GM21529 (cell line): ENCODE measurements around the gene NINL.
"Not testable (repeated sequence)": the region's sequence is repeated elsewhere in the genome, so short reads cannot be mapped to it uniquely, and the experiment has no call there.

ENCODE experiments used
- ATAC-seq: cut with Tn5 transposase; IDR thresholded peaks from one replicate; pipeline ENCODE4 v1.9.1; 2021; ENCODE audit not compliant: unreplicated experiment

Gene NINL

GRCh38 chr20:25584905-25585704 lies at the start of gene NINL:
TSS of gene NINL (minus strand) at chr20:25585531. CDS start at chr20:25526587, 58,944 bp downstream.
- ATAC-seq = peak; percentile 55

- ATAC-seq = no peak
Measured at GRCh38 chr20:25632940-25633790, 47.8 kb upstream of the NINL start.

- not testable (repeated sequence) for ATAC-seq
Measured at GRCh38 chr20:25630615-25631014, 45.3 kb upstream of the NINL start.

GRCh38 chr20:25629816-25630499 lies 44.6 kb upstream of the NINL start:
- ATAC-seq = no peak

- no peak for ATAC-seq
Measured at GRCh38 chr20:25626779-25627178, 41.4 kb upstream of the NINL start.

- ATAC-seq = no peak
Measured at GRCh38 chr20:25624500-25624939, 39.2 kb upstream of the NINL start.

- peak; percentile 81 for ATAC-seq
Measured at GRCh38 chr20:25623736-25624499, 38.6 kb upstream of the NINL start, which contains the start of gene NANP. TSS of gene NANP (minus strand) at chr20:25624014. CDS start at chr20:25623948, 66 bp downstream.

GRCh38 chr20:25623225-25623735 lies 37.9 kb upstream of the NINL start:
- peak; percentile 27 for ATAC-seq

- ATAC-seq = no peak
Measured at GRCh38 chr20:25622450-25623224, 37.3 kb upstream of the NINL start.

GRCh38 chr20:25622049-25622448 lies 36.7 kb upstream of the NINL start:
- no peak for ATAC-seq

GRCh38 chr20:25619514-25619913 lies 34.2 kb upstream of the NINL start:
- no peak for ATAC-seq

GRCh38 chr20:25608774-25609173 lies 23.4 kb upstream of the NINL start:
- ATAC-seq = no peak

GRCh38 chr20:25606094-25606695 lies 20.9 kb upstream of the NINL start:
- no peak for ATAC-seq

GRCh38 chr20:25605148-25605547 lies 19.8 kb upstream of the NINL start:
- ATAC-seq = no peak

GRCh38 chr20:25604611-25605010 lies 19.3 kb upstream of the NINL start:
- no peak for ATAC-seq

- ATAC-seq = not testable (repeated sequence)
Measured at GRCh38 chr20:25602914-25603309, 17.6 kb upstream of the NINL start.

GRCh38 chr20:25602191-25602913 lies 17.0 kb upstream of the NINL start:
- not testable (repeated sequence) for ATAC-seq

GRCh38 chr20:25601659-25602058 lies 16.3 kb upstream of the NINL start:
- no peak for ATAC-seq
